ENCODE results near the gene KDM1B. TPM values are rescaled to one million over a fixed set of nuclear protein-coding genes. Genes with fewer than 3 reads are reported as not detected.

The KDM1B gene
- total and polyA plus RNA-seq, 2 donors (not counting 3 experiments of a cell fraction or from before 2014, with no cell fraction given): 3.0 to 10.8 TPM

- CTCF ChIA-PET: interaction anchor here (0.9 to 1.7 kb wide), 3 partner anchors 16 to 238 kb away, joined by 3 to 6 read pairs (median 4); no protein-coding TSS in a partner anchor
- TF ChIP-seq, protein P1, sequence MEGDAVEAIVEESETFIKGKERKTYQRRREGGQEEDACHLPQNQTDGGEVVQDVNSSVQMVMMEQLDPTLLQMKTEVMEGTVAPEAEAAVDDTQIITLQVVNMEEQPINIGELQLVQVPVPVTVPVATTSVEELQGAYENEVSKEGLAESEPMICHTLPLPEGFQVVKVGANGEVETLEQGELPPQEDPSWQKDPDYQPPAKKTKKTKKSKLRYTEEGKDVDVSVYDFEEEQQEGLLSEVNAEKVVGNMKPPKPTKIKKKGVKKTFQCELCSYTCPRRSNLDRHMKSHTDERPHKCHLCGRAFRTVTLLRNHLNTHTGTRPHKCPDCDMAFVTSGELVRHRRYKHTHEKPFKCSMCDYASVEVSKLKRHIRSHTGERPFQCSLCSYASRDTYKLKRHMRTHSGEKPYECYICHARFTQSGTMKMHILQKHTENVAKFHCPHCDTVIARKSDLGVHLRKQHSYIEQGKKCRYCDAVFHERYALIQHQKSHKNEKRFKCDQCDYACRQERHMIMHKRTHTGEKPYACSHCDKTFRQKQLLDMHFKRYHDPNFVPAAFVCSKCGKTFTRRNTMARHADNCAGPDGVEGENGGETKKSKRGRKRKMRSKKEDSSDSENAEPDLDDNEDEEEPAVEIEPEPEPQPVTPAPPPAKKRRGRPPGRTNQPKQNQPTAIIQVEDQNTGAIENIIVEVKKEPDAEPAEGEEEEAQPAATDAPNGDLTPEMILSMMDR (IDR thresholded peaks at IDR 0.05; ENCODE audit: extremely low read depth in 1 of 2, insufficient read depth in 1 of 2, low read depth in 1 of 2, low read length in 2 of 2): no peak
- TF ChIP-seq, protein P2, sequence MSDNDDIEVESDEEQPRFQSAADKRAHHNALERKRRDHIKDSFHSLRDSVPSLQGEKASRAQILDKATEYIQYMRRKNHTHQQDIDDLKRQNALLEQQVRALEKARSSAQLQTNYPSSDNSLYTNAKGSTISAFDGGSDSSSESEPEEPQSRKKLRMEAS (IDR thresholded peaks at IDR 0.05; ENCODE audit: insufficient read depth, insufficient read length): no peak
- TF ChIP-seq FOS (IDR thresholded peaks at IDR 0.05; ENCODE audit: borderline replicate concordance, insufficient read depth, low read length): no peak
- TF ChIP-seq POLR2A (IDR thresholded peaks at IDR 0.05; ENCODE audit: low read depth, low read length): no peak
- no peak for TF ChIP-seq MYC (IDR thresholded peaks at IDR 0.05; ENCODE audit: low read depth, low read length)
- no peak for TF ChIP-seq POLR2AphosphoS5 (IDR thresholded peaks at IDR 0.05; ENCODE audit: insufficient read depth, low read depth, low read length)
- no peak for TF ChIP-seq JUN (IDR thresholded peaks at IDR 0.05; ENCODE audit: borderline replicate concordance, insufficient read depth, insufficient read length, low read depth)
- no peak for TF ChIP-seq GATA2 (IDR thresholded peaks at IDR 0.05; ENCODE audit: insufficient read depth, insufficient read length, low read depth, low read length)
- TF ChIP-seq EZH2 (IDR thresholded peaks at IDR 0.05; ENCODE audit: borderline replicate concordance, low read depth, low read length, severe bottlenecking): no peak
- FAIRE-seq: no peak
These were observed 109.7 kb downstream of the KDM1B start for GRCh38 chr6:18264923-18265377.

More at GRCh38 chr6:18264923-18265377, 109.7 kb downstream of the KDM1B start:
- Histone ChIP-seq H3K27me3 (ENCODE audit: control insufficient read depth in 2 of 2, insufficient read depth in 2 of 2, low read length in 2 of 2) (peaks cover 6 to 8% of the 10 kb centered on the region in 2 experiments), H3K4me2 (ENCODE audit: insufficient read depth, low read length) (peak overlapping the region; percentile 72), H3K4me1 (ENCODE audit: control insufficient read depth, extremely low read depth, insufficient read depth, low read length) (peaks cover 30% of the 10 kb centered on the region), H3K36me3 (ENCODE audit: control insufficient read depth in 2 of 2, extremely low read depth in 1 of 2, insufficient read depth in 2 of 2, low read length in 2 of 2) (no peaks in the 10 kb centered on the region), H3K4me3 (replicated peaks in 1 of 3; ENCODE audit: insufficient read depth in 1 of 3, low read depth in 1 of 3, low read length in 3 of 3) (peak overlapping the region; percentile 37 to 90 (median 48)), H4K20me1 (replicated peaks; ENCODE audit: control insufficient read depth, extremely low read depth, insufficient read depth, low read length) (peaks cover 4% of the 10 kb centered on the region), H2AFZ (ENCODE audit: low read depth, low read length) (peak overlapping the region; percentile 48), H3K79me2 (ENCODE audit: control insufficient read depth, insufficient read depth, low read length) (peaks cover 41% of the 10 kb centered on the region), H3K9ac (replicated peaks; ENCODE audit: extremely low read depth, insufficient read depth, low read length) (peak overlapping the region; percentile 90), H3K9me1 (replicated peaks; ENCODE audit: control insufficient read depth, extremely low read depth, insufficient read depth, low read length) (no peaks in the 10 kb centered on the region), H3K27ac (ENCODE audit: insufficient read depth, low read depth, low read length) (peak overlapping the region; percentile 93), H3K9me3 (replicated peaks; ENCODE audit: control insufficient read depth, insufficient read depth, low read length) (no peaks in the 10 kb centered on the region)
- DNase-seq (ENCODE audit: low read depth, low spot score): no peak
- dilution Hi-C loops (cut with MboI; ENCODE audit: extremely low pct_ligation_motif_present, low sequenced_read_pairs) (no loop called here), intact Hi-C loops (cut with micrococcal nuclease) (loop anchor here (1.0 to 5.0 kb wide), 6 partner anchors 59 to 878 kb away; partner anchors contain the start of genes KDM1B, KIF13A, RNF144B and TPMT)
- POLR2A ChIA-PET: no interaction called here
- TSS peak; percentile 79 for BruUV-seq (replicated peaks)
